Neural progenitor cell (in vitro differentiated cells): ENCODE measurements around the gene DMXL2. TPM values are rescaled to one million over a fixed set of nuclear protein-coding genes. Genes with fewer than 3 reads are reported as not detected.

Experiments used
- DNase-seq: peaks from one replicate; pipeline ENCODE4 v3.0.0-alpha.2; 2016; ENCODE audit warnings: low spot score
- H2AFZ ChIP-seq: fragments of 200-600 bp; sonication (generic); replicated peaks from 2 replicates; pipeline ENCODE4 v1.6.1; 2016; ENCODE audit warnings: antibody characterized with exemption
- H3F3A ChIP-seq: fragments of 200-600 bp; sonication (generic); 2 replicates; pipeline ENCODE4 v1.6.1; 2016; ENCODE audit warnings: antibody characterized with exemption, low read depth
- H3K27ac ChIP-seq: fragments of 200-600 bp; sonication (generic); 2 replicates; pipeline ENCODE4 v1.5.1; 2016; ENCODE audit warnings: mild to moderate bottlenecking
- H3K27me3 ChIP-seq: fragments of 200-600 bp; sonication (generic); 2 replicates; pipeline ENCODE4 v1.6.1; 2016; ENCODE audit warnings: mild to moderate bottlenecking, moderate library complexity
- H3K36me3 ChIP-seq: fragments of 200-600 bp; sonication (generic); 2 replicates; pipeline ENCODE4 v1.5.1; 2016
- H3K4me1 ChIP-seq: fragments of 200-600 bp; sonication (generic); 2 replicates; pipeline ENCODE4 v1.6.1; 2016; ENCODE audit warnings: mixed run types
- H3K4me2 ChIP-seq: fragments of 200-600 bp; sonication (generic); 2 replicates; pipeline ENCODE4 v1.6.1; 2016
- H3K4me3 ChIP-seq: fragments of 200-600 bp; sonication (generic); 2 replicates; pipeline ENCODE4 v1.5.1; 2016
- H3K79me2 ChIP-seq: fragments of 200-600 bp; sonication (generic); 2 replicates; pipeline ENCODE4 v1.6.1; 2016; ENCODE audit warnings: low read depth
- H3K9ac ChIP-seq: fragments of 200-600 bp; sonication (generic); 2 replicates; pipeline ENCODE4 v1.6.1; 2016
- H3K9me3 ChIP-seq: fragments of 200-600 bp; sonication (generic); 2 replicates; pipeline ENCODE4 v1.5.1; 2016; ENCODE audit warnings: low read depth
- H4K20me1 ChIP-seq: fragments of 200-600 bp; sonication (generic); 2 replicates; pipeline ENCODE4 v1.6.1; 2016; ENCODE audit warnings: low read depth
- H3K27ac Mint-ChIP-seq: 3 replicates; pipeline ENCODE4 v1.8.0; 2021; ENCODE audit warnings: mixed read lengths
- H3K27me3 Mint-ChIP-seq: 2 replicates; pipeline ENCODE4 v1.8.0; 2022; ENCODE audit warnings: low read depth, mild to moderate bottlenecking, inconsistent platforms, moderate library complexity, mixed read lengths; ENCODE audit not compliant: insufficient read depth
- H3K36me3 Mint-ChIP-seq: 3 replicates; pipeline ENCODE4 v1.8.0; 2021; ENCODE audit warnings: mixed read lengths
- H3K4me1 Mint-ChIP-seq: 3 replicates; pipeline ENCODE4 v1.8.0; 2021; ENCODE audit warnings: mixed read lengths
- H3K4me3 Mint-ChIP-seq: 3 replicates; pipeline ENCODE4 v1.8.0; 2021; ENCODE audit warnings: mild to moderate bottlenecking, moderate library complexity, mixed read lengths
- H3K9me3 Mint-ChIP-seq: 3 replicates; pipeline ENCODE4 v1.8.0; 2020; ENCODE audit warnings: mixed read lengths
- CTCF ChIP-seq: fragments of 200-600 bp; sonication (generic); IDR thresholded peaks from 2 replicates; pipeline ENCODE4 v1.5.1; 2017; ENCODE audit warnings: antibody characterized with exemption, mild to moderate bottlenecking
- EZH2 ChIP-seq: fragments of 200-600 bp; sonication (generic); IDR thresholded peaks from 2 replicates; pipeline ENCODE4 v1.6.1; 2017; ENCODE audit warnings: antibody characterized with exemption, mild to moderate bottlenecking, moderate library complexity
- EZH2phosphoT487 ChIP-seq: fragments of 200-600 bp; sonication (generic); IDR thresholded peaks from 2 replicates; pipeline ENCODE4 v1.6.1; 2017; ENCODE audit warnings: antibody characterized with exemption
- total RNA-seq: library from RNA; depleted of rRNA; stranded (reverse); fragments of >200 nt; gene quantifications from 2 replicates; pipeline ENCODE4 v1.2.3, GENCODE V29; 2015; ENCODE audit warnings: low replicate concordance

The DMXL2 gene
- total RNA-seq, 1 donor from 2014 or later: 124 TPM

GRCh38 chr15:51470512-51470911 is 152.1 kb downstream of the DMXL2 start:
- no peak for DNase-seq
- Histone ChIP-seq H3K9me3 (no peaks in the 10 kb centered on the region), H3F3A (no peaks in the 10 kb centered on the region), H3K36me3 (peaks cover 8% of the 10 kb centered on the region), H3K9ac (no peak overlapping the region), H3K4me2 (no peak overlapping the region), H3K27ac (no peak overlapping the region), H3K27me3 (no peaks in the 10 kb centered on the region), H3K79me2 (no peaks in the 10 kb centered on the region), H3K4me3 (no peak overlapping the region), H2AFZ (no peak overlapping the region), H3K4me1 (no peaks in the 10 kb centered on the region), H4K20me1 (no peaks in the 10 kb centered on the region)
- Mint-ChIP-seq H3K9me3 (no peaks in the 10 kb centered on the region), H3K36me3 (peaks cover 9% of the 10 kb centered on the region), H3K4me3 (no peak overlapping the region), H3K4me1 (no peaks in the 10 kb centered on the region), H3K27me3 (no peaks in the 10 kb centered on the region), H3K27ac (no peak overlapping the region)
- TF ChIP-seq CTCF: no peak
- TF ChIP-seq EZH2phosphoT487: no peak
- no peak for TF ChIP-seq EZH2

- TF ChIP-seq EZH2phosphoT487 (no peak), EZH2 (no peak), CTCF (no peak)
- DNase-seq: no peak
- Histone ChIP-seq H3K9me3 (no peaks in the 10 kb centered on the region), H3K27ac (no peak overlapping the region), H3K4me3 (no peak overlapping the region), H3F3A (no peaks in the 10 kb centered on the region), H3K4me1 (no peaks in the 10 kb centered on the region), H3K36me3 (peaks cover 5% of the 10 kb centered on the region), H2AFZ (no peak overlapping the region), H3K79me2 (no peaks in the 10 kb centered on the region), H4K20me1 (no peaks in the 10 kb centered on the region), H3K9ac (no peak overlapping the region), H3K4me2 (no peak overlapping the region), H3K27me3 (no peaks in the 10 kb centered on the region)
- H3K27me3 Mint-ChIP-seq: no peaks in the 10 kb centered on the region
- no peak overlapping the region for H3K27ac Mint-ChIP-seq
- H3K4me3 Mint-ChIP-seq: no peak overlapping the region
- H3K9me3 Mint-ChIP-seq: no peaks in the 10 kb centered on the region
- peaks cover 18% of the 10 kb centered on the region for H3K36me3 Mint-ChIP-seq
- H3K4me1 Mint-ChIP-seq: no peaks in the 10 kb centered on the region
These were observed 161.8 kb downstream of the DMXL2 start for GRCh38 chr15:51460796-51461195.

GRCh38 chr15:51450001-51450400 is 172.6 kb downstream of the DMXL2 start:
- no peak for DNase-seq
- Histone ChIP-seq H2AFZ (no peak overlapping the region), H3K27me3 (no peaks in the 10 kb centered on the region), H3K4me2 (no peak overlapping the region), H3F3A (no peaks in the 10 kb centered on the region), H4K20me1 (no peaks in the 10 kb centered on the region), H3K27ac (no peak overlapping the region), H3K9me3 (no peaks in the 10 kb centered on the region), H3K4me3 (no peak overlapping the region), H3K4me1 (no peaks in the 10 kb centered on the region), H3K9ac (no peak overlapping the region), H3K36me3 (no peaks in the 10 kb centered on the region), H3K79me2 (no peaks in the 10 kb centered on the region)
- H3K27me3 Mint-ChIP-seq: no peaks in the 10 kb centered on the region
- H3K27ac Mint-ChIP-seq: no peak overlapping the region
- no peaks in the 10 kb centered on the region for H3K4me1 Mint-ChIP-seq
- no peak for TF ChIP-seq CTCF
- no peak for TF ChIP-seq EZH2
- no peak for TF ChIP-seq EZH2phosphoT487
- no peaks in the 10 kb centered on the region for H3K9me3 Mint-ChIP-seq
- H3K36me3 Mint-ChIP-seq: peaks cover 35% of the 10 kb centered on the region
- no peak overlapping the region for H3K4me3 Mint-ChIP-seq
